Lower lobe of right lung (tissue), 2 donors: ENCODE measurements around the gene UGCG. TPM values are rescaled to one million over a fixed set of nuclear protein-coding genes. Genes with fewer than 3 reads are reported as not detected.

ENCODE experiments used
- ATAC-seq, 2 donors: fragments of 200-7000 bp; cut with Tn5 transposase; one replicate each; pipeline ENCODE4 v1.9.1; 2020 to 2022; ENCODE audit warnings: mild to moderate bottlenecking in 2 of 2, moderate library complexity in 2 of 2
- DNase-seq: peaks from one replicate; pipeline ENCODE4 v3.0.0-alpha.2; 2020
- H3K27ac ChIP-seq: fragments of 200-600 bp; one replicate; pipeline ENCODE4 v1.8.0; 2022
- H3K27me3 ChIP-seq: fragments of 200-600 bp; one replicate; pipeline ENCODE4 v1.8.0; 2022; ENCODE audit warnings: low read depth
- H3K36me3 ChIP-seq: fragments of 200-600 bp; one replicate; pipeline ENCODE4 v1.8.0; 2022; ENCODE audit warnings: mild to moderate bottlenecking
- H3K4me1 ChIP-seq: fragments of 200-600 bp; one replicate; pipeline ENCODE4 v1.8.0; 2022
- H3K4me3 ChIP-seq: fragments of 200-600 bp; one replicate; pipeline ENCODE4 v1.8.0; 2022; ENCODE audit warnings: mild to moderate bottlenecking
- H3K9me3 ChIP-seq: fragments of 200-600 bp; one replicate; pipeline ENCODE4 v1.8.0; 2022
- CTCF ChIP-seq: fragments of 200-600 bp; IDR thresholded peaks from one replicate; pipeline ENCODE4 v1.8.0; 2022; ENCODE audit warnings: antibody characterized with exemption, mild to moderate bottlenecking
- intact Hi-C: fragments of 100-400 bp; cut with DNase I; formaldehyde crosslinking; loops from one replicate; pipeline ENCODE4 v1.11.0; 2022
- total RNA-seq: library from RNA; stranded (reverse); fragmentation: NEBNext Ultra II Directional; extraction: Animal tissue kit (Norgen Biotek cat#: 25700); gene quantifications from one replicate; pipeline ENCODE4 v1.2.1, GENCODE V29; 2021
- donor health status: DM: no; HTN: yes; CAD: no; lungs with severe emphysema.

The UGCG gene
- total RNA-seq, 1 donor from 2014 or later = 41.3 TPM

- TF ChIP-seq CTCF = no peak
- H3K9me3 ChIP-seq = no peaks in the 10 kb centered on the region
Observed at GRCh38 chr9:111916234-111916645, 19.6 kb downstream of the UGCG start.

GRCh38 chr9:111917201-111917600 is 20.6 kb downstream of the UGCG start:
- intact Hi-C loops = no loop called here
- DNase-seq = no peak
- H3K27me3 ChIP-seq = no peaks in the 10 kb centered on the region
- H3K36me3 ChIP-seq = peaks cover 4% of the 10 kb centered on the region
- TF ChIP-seq CTCF = no peak
- peaks cover 48% of the 10 kb centered on the region for H3K4me1 ChIP-seq
- no peak overlapping the region for H3K27ac ChIP-seq
- peak in 1 of 2 donors; percentile 50 for ATAC-seq
- no peaks in the 10 kb centered on the region for H3K9me3 ChIP-seq
- H3K4me3 ChIP-seq = no peak overlapping the region

More at GRCh38 chr9:111916234-111916645, 19.6 kb downstream of the UGCG start:
- peaks cover 4% of the 10 kb centered on the region for H3K36me3 ChIP-seq
- H3K27me3 ChIP-seq = no peaks in the 10 kb centered on the region
- peaks cover 43% of the 10 kb centered on the region for H3K4me1 ChIP-seq
- ATAC-seq (no peak), DNase-seq (no peak)
- intact Hi-C loops = no loop called here
- H3K4me3 ChIP-seq = no peak overlapping the region
- no peak overlapping the region for H3K27ac ChIP-seq

- H3K4me3 ChIP-seq = no peak overlapping the region
- H3K27me3 ChIP-seq = no peaks in the 10 kb centered on the region
- peaks cover 5% of the 10 kb centered on the region for H3K36me3 ChIP-seq
- intact Hi-C loops = no loop called here
- H3K27ac ChIP-seq = no peak overlapping the region
- no peak for TF ChIP-seq CTCF
- DNase-seq (no peak), ATAC-seq (no peak)
- no peaks in the 10 kb centered on the region for H3K9me3 ChIP-seq
- H3K4me1 ChIP-seq = peaks cover 51% of the 10 kb centered on the region
Observed at GRCh38 chr9:111917980-111918379, 21.4 kb downstream of the UGCG start.

- Histone ChIP-seq H3K9me3 (no peaks in the 10 kb centered on the region), H3K4me3 (no peak overlapping the region), H3K36me3 (peaks cover 10% of the 10 kb centered on the region), H3K27me3 (no peaks in the 10 kb centered on the region), H3K4me1 (peaks cover 37% of the 10 kb centered on the region), H3K27ac (no peak overlapping the region)
- ATAC-seq (no peak), DNase-seq (no peak)
- intact Hi-C loops = no loop called here
- TF ChIP-seq CTCF = no peak
Observed at GRCh38 chr9:111919875-111920274, 23.3 kb downstream of the UGCG start.

DNA sequence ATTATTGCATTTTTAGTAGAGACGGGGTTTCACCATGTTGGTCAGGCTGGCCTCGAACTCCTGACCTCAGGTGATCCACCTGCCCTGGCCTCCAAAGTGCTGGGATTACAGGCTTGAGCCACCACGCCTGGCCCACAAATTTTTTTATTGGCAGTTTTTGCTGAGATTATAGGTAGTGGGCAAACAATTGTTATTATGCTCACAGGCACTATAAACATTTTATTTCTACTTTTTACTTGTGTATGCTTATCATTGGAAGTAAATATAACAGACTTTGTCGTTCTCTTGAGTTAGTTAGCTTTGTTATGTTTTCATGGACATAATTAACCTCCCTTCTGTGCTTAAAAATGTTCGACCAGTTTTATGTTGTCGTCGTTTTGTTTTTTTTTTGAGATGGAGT is 23.9 kb downstream of the UGCG start:
- intact Hi-C loops = no loop called here
- DNase-seq (no peak), ATAC-seq (no peak)
- Histone ChIP-seq H3K4me3 (no peak overlapping the region), H3K27me3 (no peaks in the 10 kb centered on the region), H3K36me3 (peaks cover 12% of the 10 kb centered on the region), H3K9me3 (no peaks in the 10 kb centered on the region), H3K27ac (no peak overlapping the region), H3K4me1 (peaks cover 37% of the 10 kb centered on the region)
- TF ChIP-seq CTCF = no peak
